Vagina (tissue), 2 donors: ENCODE measurements around the gene TPPP3. TPM values are rescaled to one million over a fixed set of nuclear protein-coding genes. Genes with fewer than 3 reads are reported as not detected.

ENCODE experiments used
- DNase-seq, 2 donors: peaks; one replicate each; pipeline ENCODE4 v3.0.0-alpha.2; 2017; ENCODE audit errors: extremely low spot score in 2 of 2
- H3K27ac ChIP-seq: fragments of 200-600 bp; sonication (generic); one replicate; pipeline ENCODE4 v1.5.1; 2019
- H3K27me3 ChIP-seq: fragments of 200-600 bp; sonication (generic); one replicate; pipeline ENCODE4 v1.5.1; 2019
- H3K36me3 ChIP-seq, 2 donors: fragments of 200-600 bp; sonication (generic); one replicate each; pipeline ENCODE4 v1.5.1; 2017 to 2019
- H3K4me1 ChIP-seq: fragments of 200-600 bp; sonication (generic); one replicate; pipeline ENCODE4 v1.5.1; 2019
- H3K4me3 ChIP-seq, 2 donors: fragments of 200-600 bp; sonication (generic); 1 replicate in 1 of 2; 2 replicates in 1 of 2; pipeline ENCODE4 v1.5.1; 2016 to 2019
- H3K9me3 ChIP-seq: fragments of 200-600 bp; sonication (generic); one replicate; pipeline ENCODE4 v1.5.1; 2019
- POLR2A ChIP-seq, 2 donors: fragments of 450-650 bp; IDR thresholded peaks; one replicate each; pipeline ENCODE4 v1.6.1; 2017; ENCODE audit warnings: antibody characterized with exemption in 2 of 2, mild to moderate bottlenecking in 2 of 2, moderate library complexity in 2 of 2
- POLR2AphosphoS5 ChIP-seq, 2 donors: sonication (generic); formaldehyde crosslinking; IDR thresholded peaks; one replicate each; pipeline ENCODE4 v1.9.0; 2017; ENCODE audit warnings: antibody characterized with exemption in 2 of 2, mild to moderate bottlenecking in 2 of 2, low read depth in 1 of 2; ENCODE audit not compliant: insufficient read depth in 1 of 2
- intact Hi-C: fragments of 100-400 bp; cut with DNase I; formaldehyde crosslinking; loops from one replicate; pipeline ENCODE4 v1.15.1; 2023
- total RNA-seq: library from RNA; depleted of rRNA; stranded (reverse); fragments of >200 nt; gene quantifications from one replicate; pipeline ENCODE4 v1.2.3, GENCODE V29; 2016
- TF ChIP-seq, protein P1 (sequence below), 3 experiments: fragments of 450-650 bp in 2 of 3; fragments of 200-600 bp in 1 of 3; sonication (generic) in 1 of 3; IDR thresholded peaks; one replicate each; pipeline ENCODE4 v1.5.1; 2017 to 2019; ENCODE audit warnings: antibody characterized with exemption in 3 of 3, mild to moderate bottlenecking in 2 of 3, moderate library complexity in 2 of 3

The TPPP3 gene
- total RNA-seq, 1 donor from 2014 or later = 28.2 TPM

GRCh38 chr16:67432506-67432890 is 39.2 kb upstream of the TPPP3 start:
- H3K4me1 ChIP-seq = peaks cover 61% of the 10 kb centered on the region
- H3K27ac ChIP-seq = peak overlapping the region; percentile 78
- peaks cover 0 to 10% of the 10 kb centered on the region in 2 donors for H3K36me3 ChIP-seq
- H3K4me3 ChIP-seq = no peak overlapping the region
- H3K9me3 ChIP-seq = no peaks in the 10 kb centered on the region
- no peak for DNase-seq
- TF ChIP-seq POLR2AphosphoS5 (IDR thresholded peaks at IDR 0.05; ENCODE audit: insufficient read depth in 1 of 2, low read depth in 1 of 2) = no peak
- no peak for TF ChIP-seq POLR2A (IDR thresholded peaks at IDR 0.05)
- TF ChIP-seq, protein P1, sequence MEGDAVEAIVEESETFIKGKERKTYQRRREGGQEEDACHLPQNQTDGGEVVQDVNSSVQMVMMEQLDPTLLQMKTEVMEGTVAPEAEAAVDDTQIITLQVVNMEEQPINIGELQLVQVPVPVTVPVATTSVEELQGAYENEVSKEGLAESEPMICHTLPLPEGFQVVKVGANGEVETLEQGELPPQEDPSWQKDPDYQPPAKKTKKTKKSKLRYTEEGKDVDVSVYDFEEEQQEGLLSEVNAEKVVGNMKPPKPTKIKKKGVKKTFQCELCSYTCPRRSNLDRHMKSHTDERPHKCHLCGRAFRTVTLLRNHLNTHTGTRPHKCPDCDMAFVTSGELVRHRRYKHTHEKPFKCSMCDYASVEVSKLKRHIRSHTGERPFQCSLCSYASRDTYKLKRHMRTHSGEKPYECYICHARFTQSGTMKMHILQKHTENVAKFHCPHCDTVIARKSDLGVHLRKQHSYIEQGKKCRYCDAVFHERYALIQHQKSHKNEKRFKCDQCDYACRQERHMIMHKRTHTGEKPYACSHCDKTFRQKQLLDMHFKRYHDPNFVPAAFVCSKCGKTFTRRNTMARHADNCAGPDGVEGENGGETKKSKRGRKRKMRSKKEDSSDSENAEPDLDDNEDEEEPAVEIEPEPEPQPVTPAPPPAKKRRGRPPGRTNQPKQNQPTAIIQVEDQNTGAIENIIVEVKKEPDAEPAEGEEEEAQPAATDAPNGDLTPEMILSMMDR (IDR thresholded peaks at IDR 0.05) = no peak
- intact Hi-C loops = no loop called here
- H3K27me3 ChIP-seq = no peaks in the 10 kb centered on the region

DNA sequence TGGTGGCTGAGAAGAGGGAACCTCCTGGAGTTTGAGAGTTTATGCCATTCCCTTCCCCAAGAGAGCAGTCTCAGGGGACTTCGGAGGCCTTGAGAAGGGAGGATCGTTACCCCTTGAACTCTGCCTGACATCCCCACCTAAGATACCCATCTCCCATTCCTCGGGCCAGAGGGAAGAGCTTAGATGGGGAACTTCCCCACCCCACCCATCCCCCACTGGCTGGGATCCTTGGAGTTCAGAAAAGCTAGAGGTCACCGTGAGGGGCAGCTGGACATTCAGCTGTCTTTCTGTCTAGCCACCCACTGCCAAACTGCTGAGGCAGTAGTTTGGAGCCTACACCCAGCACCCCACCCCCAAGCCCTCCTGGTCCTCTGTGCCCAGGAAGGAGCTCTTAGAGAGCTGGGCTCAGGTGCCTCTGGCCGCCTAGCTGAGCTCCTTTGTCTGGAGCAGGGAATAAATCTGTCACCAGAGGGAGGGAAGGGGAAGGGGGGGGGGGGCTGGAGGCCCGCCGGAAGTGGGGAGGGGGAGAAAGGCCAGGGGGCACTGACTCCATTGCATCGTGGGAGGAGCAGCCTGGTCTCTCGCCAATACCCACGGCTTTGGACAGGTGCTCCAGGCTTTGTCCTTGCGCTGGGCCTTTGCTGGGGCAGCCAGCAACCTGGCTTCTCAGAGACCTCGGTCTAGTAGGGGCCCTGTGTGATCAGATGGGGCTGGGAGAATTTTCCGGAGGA is 38.6 kb upstream of the TPPP3 start:
- TF ChIP-seq POLR2A (IDR thresholded peaks at IDR 0.05) = no peak
- TF ChIP-seq, protein P1 (IDR thresholded peaks at IDR 0.05) = no peak
- no peak for TF ChIP-seq POLR2AphosphoS5 (IDR thresholded peaks at IDR 0.05; ENCODE audit: insufficient read depth in 1 of 2, low read depth in 1 of 2)
- Histone ChIP-seq H3K27ac (peak overlapping the region; percentile 78), H3K4me1 (peaks cover 66% of the 10 kb centered on the region), H3K4me3 (peak overlapping the region; percentile 49 to 54), H3K36me3 (peaks cover 0 to 5% of the 10 kb centered on the region in 2 donors), H3K27me3 (no peaks in the 10 kb centered on the region), H3K9me3 (no peaks in the 10 kb centered on the region)
- intact Hi-C loops = loop anchor here (2.0 kb wide), 1 partner anchor 33 kb away; no protein-coding TSS in a partner anchor
- no peak for DNase-seq

DNA sequence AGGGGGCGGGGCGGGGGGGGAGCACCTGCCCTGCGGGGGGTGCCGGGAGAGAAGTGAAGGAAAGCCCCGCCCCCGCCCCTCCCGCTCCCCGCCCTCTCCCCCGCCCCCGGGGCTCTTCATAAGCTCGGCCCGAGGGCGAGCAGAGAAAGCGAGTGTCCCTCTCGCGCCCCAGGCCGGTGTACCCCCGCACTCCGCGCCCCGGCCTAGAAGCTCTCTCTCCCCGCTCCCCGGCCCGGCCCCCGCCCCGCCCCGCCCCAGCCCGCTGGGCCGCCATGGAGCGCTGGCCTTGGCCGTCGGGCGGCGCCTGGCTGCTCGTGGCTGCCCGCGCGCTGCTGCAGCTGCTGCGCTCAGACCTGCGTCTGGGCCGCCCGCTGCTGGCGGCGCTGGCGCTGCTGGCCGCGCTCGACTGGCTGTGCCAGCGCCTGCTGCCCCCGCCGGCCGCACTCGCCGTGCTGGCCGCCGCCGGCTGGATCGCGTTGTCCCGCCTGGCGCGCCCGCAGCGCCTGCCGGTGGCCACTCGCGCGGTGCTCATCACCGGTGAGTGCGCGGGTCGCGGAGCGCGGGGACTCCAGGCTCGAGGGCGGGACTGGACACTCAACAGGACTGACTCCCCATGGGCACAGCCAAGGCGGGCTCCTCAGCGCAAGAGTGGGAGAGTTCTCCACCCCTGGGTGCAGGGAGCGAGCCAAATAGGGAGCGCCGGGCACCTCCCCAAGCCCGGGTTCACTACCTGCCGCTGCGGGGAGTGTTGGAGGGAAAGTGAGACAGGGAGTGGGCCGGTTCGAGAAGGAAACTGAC is 37.9 kb upstream of the TPPP3 start, which contains the start of gene HSD11B2:
TSS of gene HSD11B2 (plus strand) at position 145 of the 798 bp plus-strand sequence. CDS start at position 273, 128 bp downstream.
- no peak for DNase-seq
- Histone ChIP-seq H3K27me3 (no peaks in the 10 kb centered on the region), H3K4me3 (peak within 1 kb of the TSS; percentile 49 to 54), H3K36me3 (no peaks in the 10 kb centered on the region), H3K9me3 (no peaks in the 10 kb centered on the region), H3K27ac (peak within 1 kb of the TSS; percentile 78), H3K4me1 (peaks cover 67% of the 10 kb centered on the region)
- TF ChIP-seq, protein P1 (IDR thresholded peaks at IDR 0.05) = no peak
- TF ChIP-seq POLR2A (IDR thresholded peaks at IDR 0.05) = no peak
- TF ChIP-seq POLR2AphosphoS5 (IDR thresholded peaks at IDR 0.05; ENCODE audit: insufficient read depth in 1 of 2, low read depth in 1 of 2) = no peak
- intact Hi-C loops = loop anchor here (2.0 kb wide), 1 partner anchor 34 kb away; no protein-coding TSS in a partner anchor

- H3K4me1 ChIP-seq = peaks cover 67% of the 10 kb centered on the region
- intact Hi-C loops = loop anchor here (2.0 kb wide), 1 partner anchor 34 kb away; no protein-coding TSS in a partner anchor
Measured at GRCh38 chr16:67430504-67430976, 37.2 kb upstream of the TPPP3 start.

More at GRCh38 chr16:67430504-67430976, 37.2 kb upstream of the TPPP3 start:
- Histone ChIP-seq H3K9me3 (no peaks in the 10 kb centered on the region), H3K4me3 (peak overlapping the region; percentile 49 to 54), H3K27ac (peak overlapping the region; percentile 78), H3K36me3 (no peaks in the 10 kb centered on the region), H3K27me3 (no peaks in the 10 kb centered on the region)
- TF ChIP-seq, protein P1 (IDR thresholded peaks at IDR 0.05) = no peak
- TF ChIP-seq POLR2AphosphoS5 (IDR thresholded peaks at IDR 0.05; ENCODE audit: insufficient read depth in 1 of 2, low read depth in 1 of 2) (peak in 1 of 2 donors; percentile 26), POLR2A (IDR thresholded peaks at IDR 0.05) (no peak)
- no peak for DNase-seq
